ENCODE measurements around the gene ZNF827.
A peak's percentile ranks its signal among the peaks of the same experiment; 100 is the strongest.

ZNF827 gene

GRCh38 chr4:145888393-145888792 is 50.2 kb downstream of the ZNF827 start:
- no peak for DNase-seq (ENCODE audit: low spot score)

GRCh38 chr4:145887241-145887991 is 51.2 kb downstream of the ZNF827 start:
- no peak for FAIRE-seq
- DNase-seq (ENCODE audit: low spot score) = no peak

More at GRCh38 chr4:145888393-145888792, 50.2 kb downstream of the ZNF827 start:
- no peak for FAIRE-seq

- FAIRE-seq = no peak
- DNase-seq (ENCODE audit: low spot score) = no peak
These were observed 51.8 kb downstream of the ZNF827 start for GRCh38 chr4:145886871-145887240.

- FAIRE-seq (no peak), DNase-seq (ENCODE audit: low spot score) (no peak)
These were observed 53.0 kb downstream of the ZNF827 start for GRCh38 chr4:145885666-145886065.

GRCh38 chr4:145884775-145885174 is 53.8 kb downstream of the ZNF827 start:
- FAIRE-seq (no peak), DNase-seq (ENCODE audit: low spot score) (no peak)

- FAIRE-seq = no peak
- no peak for DNase-seq (ENCODE audit: low spot score)
These were observed 55.4 kb downstream of the ZNF827 start for GRCh38 chr4:145883101-145883694.

- FAIRE-seq (no peak), DNase-seq (ENCODE audit: low spot score) (no peak)
These were observed 56.0 kb downstream of the ZNF827 start for GRCh38 chr4:145882604-145883003.

GRCh38 chr4:145881989-145882388 is 56.6 kb downstream of the ZNF827 start:
- DNase-seq (ENCODE audit: low spot score) (no peak), FAIRE-seq (no peak)

GRCh38 chr4:145881576-145881975 is 57.0 kb downstream of the ZNF827 start:
- DNase-seq (ENCODE audit: low spot score) = no peak
- no peak for FAIRE-seq

- FAIRE-seq (no peak), DNase-seq (ENCODE audit: low spot score) (no peak)
These were observed 58.2 kb downstream of the ZNF827 start for GRCh38 chr4:145880355-145880960.

GRCh38 chr4:145879598-145879997 is 59.0 kb downstream of the ZNF827 start:
- FAIRE-seq (no peak), DNase-seq (ENCODE audit: low spot score) (no peak)

GRCh38 chr4:145878501-145879435 is 59.9 kb downstream of the ZNF827 start:
- DNase-seq (ENCODE audit: low spot score) (no peak), FAIRE-seq (no peak)

- DNase-seq (ENCODE audit: low spot score) (no peak), FAIRE-seq (no peak)
These were observed 62.0 kb downstream of the ZNF827 start for GRCh38 chr4:145876531-145877180.

- FAIRE-seq (no peak), DNase-seq (ENCODE audit: low spot score) (no peak)
These were observed 64.7 kb downstream of the ZNF827 start for GRCh38 chr4:145873901-145874300.

- DNase-seq (ENCODE audit: low spot score) (no peak), FAIRE-seq (no peak)
These were observed 67.4 kb downstream of the ZNF827 start for GRCh38 chr4:145871209-145871608.

GRCh38 chr4:145870155-145871020 is 68.2 kb downstream of the ZNF827 start:
- DNase-seq (ENCODE audit: low spot score) (no peak), FAIRE-seq (no peak)

- DNase-seq (ENCODE audit: low spot score) (peak; percentile 13), FAIRE-seq (peak; percentile 12)
These were observed 69.8 kb downstream of the ZNF827 start for GRCh38 chr4:145868637-145869409.

- no peak for DNase-seq (ENCODE audit: low spot score)
- peak; percentile 45 for FAIRE-seq
These were observed 71.2 kb downstream of the ZNF827 start for GRCh38 chr4:145867406-145867805.

- FAIRE-seq (no peak), DNase-seq (ENCODE audit: low spot score) (no peak)
These were observed 71.6 kb downstream of the ZNF827 start for GRCh38 chr4:145866991-145867390.
